ENCODE measurements around the gene GSAP.
"Not testable (repeated sequence)": the region's sequence is repeated elsewhere in the genome, so short reads cannot be mapped to it uniquely, and the experiment has no call there.

Gene GSAP

GRCh38 chr7:77275663-77276062 is 140.5 kb downstream of the GSAP start:
- DNase-seq, result not testable (repeated sequence)

- no peak for DNase-seq
Observed at GRCh38 chr7:77271766-77272165, 144.4 kb downstream of the GSAP start.

DNA sequence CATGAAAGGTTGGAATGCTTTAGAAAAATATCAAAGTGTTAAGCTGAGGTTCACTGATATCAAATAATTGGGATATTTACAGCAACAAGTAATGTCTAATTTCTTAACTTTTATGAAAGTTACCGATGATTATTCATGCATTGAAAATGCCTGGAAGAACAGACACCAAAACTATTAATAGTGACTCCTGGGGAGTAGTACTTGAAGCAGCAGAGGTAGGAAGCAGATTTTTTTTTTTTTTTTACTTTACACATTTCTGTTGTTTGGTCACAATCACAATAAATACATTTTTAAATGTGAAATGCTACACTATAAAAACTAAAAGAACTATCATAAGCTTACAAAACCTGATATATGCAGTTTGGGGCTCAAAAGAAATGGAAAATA is 146.1 kb downstream of the GSAP start:
- no peak for DNase-seq

- no peak for DNase-seq
Observed at GRCh38 chr7:77269360-77270093, 146.6 kb downstream of the GSAP start.

- DNase-seq, result no peak
Observed at GRCh38 chr7:77266291-77266794, 149.8 kb downstream of the GSAP start.

- DNase-seq, result no peak
Observed at GRCh38 chr7:77265666-77266065, 150.5 kb downstream of the GSAP start.

GRCh38 chr7:77262316-77262715 is 153.8 kb downstream of the GSAP start:
- no peak for DNase-seq
